GM12872 (cell line): Measurements from ENCODE around the gene IFNGR1.

ENCODE experiments used
- CTCF ChIP-seq: IDR thresholded peaks from 3 replicates; pipeline ENCODE4 v1.5.1; 2011; ENCODE audit warnings: low read depth, mild to moderate bottlenecking, low read length, moderate library complexity; ENCODE audit not compliant: insufficient read depth

IFNGR1 gene

DNA sequence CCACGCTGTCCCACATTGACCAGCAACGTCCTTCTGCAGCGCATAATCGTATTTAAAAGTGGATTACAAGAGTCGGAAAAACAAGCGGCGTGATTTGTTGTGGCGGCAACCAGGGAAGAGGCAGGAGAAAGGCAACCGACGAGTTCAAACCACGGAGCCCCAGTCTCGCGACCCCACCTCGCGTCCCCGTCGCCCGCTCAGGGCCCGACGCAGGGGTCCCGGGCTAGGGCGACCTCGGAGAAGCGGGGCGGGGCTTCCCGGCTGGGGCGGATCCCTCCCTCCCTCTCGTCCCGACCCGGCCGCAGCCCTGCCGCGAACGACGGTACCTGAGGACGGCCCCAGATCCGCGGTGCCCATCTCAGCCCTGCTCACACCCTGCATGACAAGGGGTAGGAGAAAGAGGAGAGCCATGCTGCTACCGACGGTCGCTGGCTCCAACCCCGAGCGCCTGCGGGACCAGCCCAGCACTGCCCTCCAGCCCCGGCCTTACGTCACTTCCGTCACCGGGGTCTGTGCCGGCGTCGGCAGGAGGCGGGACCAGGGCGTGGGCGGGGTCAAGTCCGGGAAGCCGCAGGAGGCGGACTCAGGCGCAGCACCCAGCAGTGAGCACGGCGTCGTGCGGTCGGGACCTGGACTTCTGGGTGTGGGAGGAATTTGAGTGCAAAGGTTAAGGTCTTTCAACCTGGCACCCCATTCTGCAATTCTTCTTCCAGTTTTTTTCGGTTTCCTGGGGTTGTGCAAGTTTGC is at the start of gene IFNGR1:
TSS of gene IFNGR1 (minus strand) at position 469 of the 747 bp plus-strand sequence. CDS start at position 411, 58 bp downstream.
- no peak for TF ChIP-seq CTCF

- no peak for TF ChIP-seq CTCF
Observed at GRCh38 chr6:137268911-137269310, 49.7 kb upstream of the IFNGR1 start.

- TF ChIP-seq CTCF: no peak
Observed at GRCh38 chr6:137266309-137266586, 47.1 kb upstream of the IFNGR1 start.

DNA sequence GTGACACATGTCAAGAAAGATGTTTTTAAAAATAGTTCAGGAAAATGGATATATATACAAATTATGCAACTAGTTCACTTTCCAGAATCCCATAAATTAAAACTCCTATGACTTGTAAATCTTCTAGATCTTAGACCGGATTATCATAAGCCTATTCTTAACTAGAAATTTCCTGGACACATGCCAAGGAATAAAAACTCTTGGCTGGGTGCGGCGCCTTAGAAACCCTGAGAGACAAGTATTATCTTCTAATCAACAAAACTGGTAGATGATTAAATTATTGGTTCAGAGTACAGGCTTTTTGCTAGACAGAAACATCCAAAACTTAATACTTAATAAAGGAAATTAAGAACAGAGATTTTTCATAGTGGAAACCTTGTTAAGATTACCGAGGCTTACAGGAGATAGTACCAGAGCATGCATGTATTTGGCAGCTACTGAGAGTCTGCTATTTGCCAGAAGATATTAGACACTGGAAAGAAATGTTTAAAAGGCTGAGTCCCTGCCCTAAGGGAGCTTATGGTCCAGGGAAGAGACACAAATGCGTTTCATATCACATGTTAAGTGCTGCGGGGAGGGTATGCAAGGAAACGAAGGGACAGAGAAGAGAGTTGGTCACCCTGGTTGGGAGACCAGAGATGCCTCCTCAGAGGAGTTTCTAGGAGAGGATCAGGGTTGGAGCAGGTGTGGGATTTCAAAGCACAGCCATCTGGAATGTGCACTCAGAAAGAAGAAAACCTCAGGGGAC is 46.5 kb upstream of the IFNGR1 start:
- TF ChIP-seq CTCF: no peak

GRCh38 chr6:137264311-137265075 is 45.3 kb upstream of the IFNGR1 start:
- TF ChIP-seq CTCF: no peak

- no peak for TF ChIP-seq CTCF
Observed at GRCh38 chr6:137261761-137262160, 42.6 kb upstream of the IFNGR1 start.

DNA sequence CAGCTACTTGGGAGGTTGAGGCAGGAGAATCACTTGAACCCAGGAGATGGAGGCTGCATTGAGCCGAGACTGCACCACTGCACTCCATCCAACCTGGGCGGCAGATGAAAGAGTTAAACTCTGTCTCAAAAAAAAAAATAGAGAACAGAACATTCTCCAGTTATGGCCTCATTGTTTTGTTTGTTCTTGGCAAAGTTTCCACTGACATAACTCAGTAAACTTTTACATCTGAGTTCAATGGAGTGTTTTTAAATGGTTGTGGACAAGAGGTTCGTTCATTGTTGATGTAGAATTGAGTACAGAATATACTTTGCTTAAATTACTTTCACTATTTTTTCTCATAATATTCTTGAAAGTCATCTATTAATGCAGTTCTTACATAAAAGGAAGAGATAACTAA is 42.2 kb upstream of the IFNGR1 start:
- TF ChIP-seq CTCF: no peak
